Psoas muscle (tissue), 8 donors: Measurements from ENCODE around the gene PAM. TPM values are rescaled to one million over a fixed set of nuclear protein-coding genes. Genes with fewer than 3 reads are reported as not detected.

Source experiments
- ATAC-seq, 4 donors: fragments of 200-7000 bp; cut with Tn5 transposase; one replicate each; pipeline ENCODE4 v1.9.1; 2020; ENCODE audit warnings: moderate library complexity in 3 of 4, mild to moderate bottlenecking in 2 of 4
- DNase-seq, 2 donors: peaks; one replicate each; pipeline ENCODE4 v3.0.0-alpha.2; 2020
- H3K27ac ChIP-seq: fragments of 200-600 bp; one replicate; pipeline ENCODE4 v1.8.0; 2022
- H3K27me3 ChIP-seq, 3 donors: fragments of 200-600 bp in 1 of 3; one replicate each; pipeline versions ENCODE4 v1.6.1 to v1.8.0; 2013 to 2022; ENCODE audit warnings: low read length in 2 of 3, mild to moderate bottlenecking in 2 of 3, moderate library complexity in 1 of 3; ENCODE audit not compliant: insufficient read depth in 3 of 3
- H3K36me3 ChIP-seq, 2 donors: fragments of 200-600 bp in 1 of 2; one replicate each; pipeline versions ENCODE4 v1.6.1 to v1.8.0; 2013 to 2022; ENCODE audit warnings: low read depth in 1 of 2, mild to moderate bottlenecking in 1 of 2, moderate library complexity in 1 of 2; ENCODE audit not compliant: insufficient read depth in 1 of 2
- H3K4me1 ChIP-seq: fragments of 200-600 bp; one replicate; pipeline ENCODE4 v1.8.0; 2022
- H3K4me3 ChIP-seq: fragments of 200-600 bp; one replicate; pipeline ENCODE4 v1.8.0; 2022; ENCODE audit warnings: mild to moderate bottlenecking
- H3K9me3 ChIP-seq: fragments of 200-600 bp; one replicate; pipeline ENCODE4 v1.8.0; 2022
- WGBS, 3 donors: extraction: QIAGEN DNeasy Blood & Tissue Kit; methylation state at CpG; one replicate each; pipeline versions ENCODE4 v1.1.6 to v1.1.7; 2013; 5-methylcytosine and 5-hydroxymethylcytosine counted together
- intact Hi-C, 2 donors: fragments of 100-400 bp; cut with DNase I; formaldehyde crosslinking; loops; one replicate each; pipeline versions ENCODE4 v1.11.0 to v1.14.2; 2022
- polyA plus RNA-seq, 3 donors: library from polyadenylated mRNA; stranded (reverse); fragments of 200-250 nt; gene quantifications; one replicate each; pipeline ENCODE4 v1.2.3, GENCODE V29; 2013
- total RNA-seq, 4 donors: library from RNA; stranded (reverse); fragmentation: NEBNext Ultra II Directional in 2 of 4; extraction: Animal tissue kit (Norgen Biotek cat#: 25700) in 2 of 4; gene quantifications; one replicate each; pipeline versions ENCODE4 v1.2.1 to v1.2.4, GENCODE V29; 2021 to 2023
- TF ChIP-seq, protein P1 (sequence below): fragments of 200-600 bp; IDR thresholded peaks from one replicate; pipeline ENCODE4 v1.8.0; 2022; ENCODE audit warnings: antibody characterized with exemption
- donor health status: healthy with polysubstance abuse.
- donor health status: DM: no; HTN: no; CAD: no; lungs with moderate emphysema.
- donor health status: Bipolar disorder and iron deficiency.
- donor health status: healthy.
- donor health status: DM: yes; HTN: yes; CAD: no.
- donor health status: DM: no; HTN: no; CAD: no.
- donor health status: DM: no; HTN: no; CAD: no.
- donor health status: DM: yes; HTN: yes; CAD: no.

PAM gene
- total and polyA plus RNA-seq, 7 donors: 29.5 to 279 (median 191) TPM

DNA sequence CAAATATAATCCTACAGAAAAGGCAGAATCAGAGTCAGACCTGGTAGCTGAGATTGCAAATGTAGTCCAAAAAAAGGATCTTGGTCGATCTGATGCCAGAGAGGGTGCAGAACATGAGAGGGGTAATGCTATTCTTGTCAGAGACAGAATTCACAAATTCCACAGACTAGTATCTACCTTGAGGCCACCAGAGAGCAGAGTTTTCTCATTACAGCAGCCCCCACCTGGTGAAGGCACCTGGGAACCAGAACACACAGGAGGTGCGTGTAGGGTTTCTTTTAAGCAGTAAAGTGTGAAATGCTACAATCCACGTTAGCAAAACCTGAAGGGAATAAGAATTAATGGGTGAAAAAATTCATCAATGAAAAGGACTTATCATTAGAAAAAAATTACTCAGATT lies 219.1 kb downstream of the PAM start:
- TF ChIP-seq, protein P1, sequence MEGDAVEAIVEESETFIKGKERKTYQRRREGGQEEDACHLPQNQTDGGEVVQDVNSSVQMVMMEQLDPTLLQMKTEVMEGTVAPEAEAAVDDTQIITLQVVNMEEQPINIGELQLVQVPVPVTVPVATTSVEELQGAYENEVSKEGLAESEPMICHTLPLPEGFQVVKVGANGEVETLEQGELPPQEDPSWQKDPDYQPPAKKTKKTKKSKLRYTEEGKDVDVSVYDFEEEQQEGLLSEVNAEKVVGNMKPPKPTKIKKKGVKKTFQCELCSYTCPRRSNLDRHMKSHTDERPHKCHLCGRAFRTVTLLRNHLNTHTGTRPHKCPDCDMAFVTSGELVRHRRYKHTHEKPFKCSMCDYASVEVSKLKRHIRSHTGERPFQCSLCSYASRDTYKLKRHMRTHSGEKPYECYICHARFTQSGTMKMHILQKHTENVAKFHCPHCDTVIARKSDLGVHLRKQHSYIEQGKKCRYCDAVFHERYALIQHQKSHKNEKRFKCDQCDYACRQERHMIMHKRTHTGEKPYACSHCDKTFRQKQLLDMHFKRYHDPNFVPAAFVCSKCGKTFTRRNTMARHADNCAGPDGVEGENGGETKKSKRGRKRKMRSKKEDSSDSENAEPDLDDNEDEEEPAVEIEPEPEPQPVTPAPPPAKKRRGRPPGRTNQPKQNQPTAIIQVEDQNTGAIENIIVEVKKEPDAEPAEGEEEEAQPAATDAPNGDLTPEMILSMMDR: no peak
- Histone ChIP-seq H3K9me3 (no peaks in the 10 kb centered on the region), H3K4me1 (peaks cover 13% of the 10 kb centered on the region), H3K4me3 (no peak overlapping the region), H3K27ac (no peak overlapping the region), H3K27me3 (no peaks in the 10 kb centered on the region), H3K36me3 (peaks cover 0 to 8% of the 10 kb centered on the region in 2 donors)
- intact Hi-C loops: loop anchor here (5.0 to 10.0 kb wide), 2 partner anchors 189 to 192 kb away; no protein-coding TSS in a partner anchor
- 65 to 80% (median 72%) methylated on average over 3 of the region's 3 CpGs for WGBS, 3 donors
- ATAC-seq: no peak
- no peak for DNase-seq

DNA sequence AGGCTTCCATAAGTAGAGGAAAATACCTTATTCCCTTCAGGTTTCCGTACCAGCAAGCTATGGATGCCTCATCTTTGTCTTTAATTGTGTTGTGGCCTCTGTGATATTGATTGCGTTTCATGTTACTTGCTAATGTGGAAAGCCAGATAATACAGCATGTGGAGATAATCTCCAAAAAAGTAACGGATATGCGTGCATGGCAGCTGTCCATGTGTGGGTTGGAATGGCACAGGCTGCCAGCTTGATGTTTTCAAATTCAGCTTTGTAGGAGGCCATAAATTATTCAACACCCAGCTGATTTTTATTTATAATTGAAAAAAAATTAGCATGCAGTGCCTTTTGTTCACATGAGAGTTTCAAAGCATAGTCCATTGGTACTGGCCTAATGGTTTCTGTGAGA lies 219.9 kb downstream of the PAM start:
- TF ChIP-seq, protein P1: no peak
- Histone ChIP-seq H3K27ac (peak overlapping the region; percentile 71), H3K4me3 (no peak overlapping the region), H3K4me1 (peaks cover 13% of the 10 kb centered on the region), H3K27me3 (no peaks in the 10 kb centered on the region), H3K9me3 (no peaks in the 10 kb centered on the region), H3K36me3 (peaks cover 0 to 12% of the 10 kb centered on the region in 2 donors)
- ATAC-seq (peak in 2 of 4 donors; percentile 13 to 18), DNase-seq (no peak)
- intact Hi-C loops: loop anchor here in 1 of 2 donors (10.0 kb wide), 1 partner anchor 190 kb away; no protein-coding TSS in a partner anchor
- 34 to 44% (median 35%) methylated on average over 4 of the region's 4 CpGs for WGBS, 3 donors

DNA sequence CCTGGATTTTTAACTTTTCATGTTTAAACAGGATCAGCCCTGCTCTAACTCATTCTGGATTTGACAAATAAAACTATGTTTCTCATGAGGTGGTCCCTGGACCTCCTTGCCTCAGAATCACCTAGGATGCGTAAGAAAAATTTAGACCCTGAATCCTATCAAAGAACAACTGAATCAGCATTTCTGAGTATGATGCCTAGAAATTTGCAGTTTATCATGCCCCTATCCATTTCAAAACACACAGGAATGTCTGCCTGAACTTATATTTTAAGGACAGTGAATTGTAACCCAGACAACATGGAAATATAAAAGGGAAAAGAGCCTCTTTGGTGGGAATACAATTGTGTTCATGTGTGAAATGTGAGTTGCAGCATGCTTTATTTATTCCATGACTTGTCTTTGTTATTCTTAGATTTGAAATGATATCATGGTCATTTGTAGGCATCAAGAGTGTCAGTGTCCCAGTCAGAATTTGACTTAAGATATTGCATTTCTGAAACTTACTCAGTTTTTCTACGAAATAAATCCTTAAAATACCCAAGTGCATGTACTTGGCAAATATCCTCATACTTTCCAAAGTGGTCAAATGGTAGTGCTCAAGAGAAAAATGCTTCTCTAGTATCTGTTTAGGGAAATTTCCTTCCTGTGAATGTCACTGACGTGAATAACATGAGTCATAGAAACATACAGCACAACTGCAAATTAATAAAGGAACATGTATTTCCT lies 220.5 kb downstream of the PAM start:
- Histone ChIP-seq H3K27ac (peak overlapping the region; percentile 71), H3K4me1 (peaks cover 13% of the 10 kb centered on the region), H3K27me3 (no peaks in the 10 kb centered on the region), H3K9me3 (no peaks in the 10 kb centered on the region), H3K36me3 (peaks cover 0 to 17% of the 10 kb centered on the region in 2 donors), H3K4me3 (no peak overlapping the region)
- WGBS, 3 donors: 44 to 62% (median 51%) methylated on average over 3 of the region's 3 CpGs
- DNase-seq (no peak), ATAC-seq (peak; percentile 65 to 88 (median 76))
- TF ChIP-seq, protein P1: no peak
- intact Hi-C loops: loop anchor here in 1 of 2 donors (10.0 kb wide), 1 partner anchor 191 kb away; no protein-coding TSS in a partner anchor

DNA sequence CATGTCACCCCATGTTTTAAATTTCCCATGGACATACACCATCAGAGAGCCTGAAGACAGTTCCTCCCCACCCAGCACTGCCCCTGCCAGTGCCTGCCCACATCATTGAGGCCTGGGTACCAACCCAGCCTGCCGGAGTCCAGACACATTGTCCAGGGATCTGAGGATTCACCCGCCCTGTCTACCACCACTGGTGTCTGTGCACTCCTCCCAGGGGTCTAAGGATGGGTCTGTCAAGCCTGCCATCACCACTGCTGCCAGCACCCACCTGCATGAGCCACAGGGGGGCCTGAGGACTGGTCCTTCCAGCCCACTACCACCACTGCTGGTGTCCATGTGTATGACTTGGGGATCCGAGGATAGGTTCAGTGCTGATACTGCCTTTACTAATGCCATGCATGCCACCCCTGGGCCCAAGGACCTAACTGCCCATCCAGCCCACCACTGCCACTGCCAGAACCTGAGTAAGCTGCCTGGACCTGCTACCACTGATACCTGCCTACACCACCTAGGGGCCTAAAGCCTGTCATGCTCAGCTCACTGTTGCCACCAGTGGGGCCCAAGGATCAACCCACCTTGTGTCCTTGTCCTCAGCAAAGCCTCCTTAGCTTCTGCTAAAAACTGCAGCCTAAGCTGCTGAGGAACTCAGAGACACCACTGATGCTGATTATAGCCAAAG lies 227.0 kb downstream of the PAM start:
- Histone ChIP-seq H3K36me3 (peaks cover 0 to 25% of the 10 kb centered on the region in 2 donors), H3K4me3 (no peak overlapping the region), H3K27me3 (no peaks in the 10 kb centered on the region), H3K9me3 (no peaks in the 10 kb centered on the region), H3K27ac (no peak overlapping the region), H3K4me1 (no peaks in the 10 kb centered on the region)
- WGBS, 3 donors: 96 to 98% (median 96%) methylated on average over 3 of the region's 3 CpGs
- no peak for DNase-seq
- TF ChIP-seq, protein P1: no peak
- intact Hi-C loops: no loop called here
- no peak for ATAC-seq
